ENCODE results near the gene TNFRSF18. TPM values are rescaled to one million over a fixed set of nuclear protein-coding genes. Genes with fewer than 3 reads are reported as not detected.
"Not testable (repeated sequence)": the region's sequence is repeated elsewhere in the genome, so short reads cannot be mapped to it uniquely, and the experiment has no call there.

TNFRSF18 gene
- total RNA-seq, 1 donor = not detected

GRCh38 chr1:1199141-1199960, 7.0 kb downstream of the TNFRSF18 start:
- no peak overlapping the region for H3K4me3 ChIP-seq (ENCODE audit: low read depth, low read length)
- no peak for DNase-seq (ENCODE audit: low read depth)
- no peak for TF ChIP-seq CTCF (IDR thresholded peaks at IDR 0.05; ENCODE audit: insufficient read depth, low read depth, low read length)

- H3K4me3 ChIP-seq (ENCODE audit: low read depth, low read length) = no peak overlapping the region
- TF ChIP-seq CTCF (IDR thresholded peaks at IDR 0.05; ENCODE audit: insufficient read depth, low read depth, low read length) = no peak
- no peak for DNase-seq (ENCODE audit: low read depth)
These were observed 7.8 kb downstream of the TNFRSF18 start for GRCh38 chr1:1198423-1199140.

- no peak overlapping the region for H3K4me3 ChIP-seq (ENCODE audit: low read depth, low read length)
- no peak for DNase-seq (ENCODE audit: low read depth)
These were observed 8.6 kb downstream of the TNFRSF18 start for GRCh38 chr1:1197551-1198422.

GRCh38 chr1:1197188-1197500, 9.2 kb downstream of the TNFRSF18 start:
- H3K4me3 ChIP-seq (ENCODE audit: low read depth, low read length) = no peak overlapping the region
- TF ChIP-seq CTCF (IDR thresholded peaks at IDR 0.05; ENCODE audit: insufficient read depth, low read depth, low read length) = no peak
- no peak for DNase-seq (ENCODE audit: low read depth)

More at GRCh38 chr1:1197551-1198422, 8.6 kb downstream of the TNFRSF18 start:
- TF ChIP-seq CTCF (IDR thresholded peaks at IDR 0.05; ENCODE audit: insufficient read depth, low read depth, low read length) = no peak

- no peak for TF ChIP-seq CTCF (IDR thresholded peaks at IDR 0.05; ENCODE audit: insufficient read depth, low read depth, low read length)
- DNase-seq (ENCODE audit: low read depth) = no peak
- no peak overlapping the region for H3K4me3 ChIP-seq (ENCODE audit: low read depth, low read length)
These were observed 9.8 kb downstream of the TNFRSF18 start for GRCh38 chr1:1196431-1197187.

GRCh38 chr1:1195726-1196125, 10.7 kb downstream of the TNFRSF18 start:
- not testable (repeated sequence) for H3K4me3 ChIP-seq (ENCODE audit: low read depth, low read length); DNase-seq (ENCODE audit: low read depth)
